HG02870 (cell line): ENCODE data around the gene FGF2.

Experiments
- ATAC-seq: cut with Tn5 transposase; IDR thresholded peaks from one replicate; pipeline ENCODE4 v1.9.1; 2021; ENCODE audit warnings: mild to moderate bottlenecking, moderate library complexity; ENCODE audit not compliant: unreplicated experiment

FGF2 gene

DNA sequence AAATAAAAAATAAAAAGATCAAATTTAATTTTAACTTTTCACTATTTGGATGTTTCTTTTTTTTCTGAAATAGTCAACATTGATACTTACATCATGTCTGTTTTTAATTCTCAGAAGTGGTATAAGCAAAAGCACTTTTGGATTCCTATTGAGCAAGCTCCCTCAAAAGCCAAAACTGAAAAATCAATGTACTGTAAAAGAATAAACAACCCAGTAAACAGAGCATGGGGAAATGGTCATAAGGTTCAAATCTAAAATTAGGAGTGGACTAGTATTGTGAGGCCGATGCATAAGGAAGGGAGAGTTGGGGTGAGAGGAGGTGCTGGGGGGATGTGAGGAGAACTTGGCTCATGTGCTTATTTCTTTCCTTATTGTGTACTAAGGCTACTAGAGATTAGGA is 57.9 kb downstream of the FGF2 start:
- ATAC-seq: no peak

DNA sequence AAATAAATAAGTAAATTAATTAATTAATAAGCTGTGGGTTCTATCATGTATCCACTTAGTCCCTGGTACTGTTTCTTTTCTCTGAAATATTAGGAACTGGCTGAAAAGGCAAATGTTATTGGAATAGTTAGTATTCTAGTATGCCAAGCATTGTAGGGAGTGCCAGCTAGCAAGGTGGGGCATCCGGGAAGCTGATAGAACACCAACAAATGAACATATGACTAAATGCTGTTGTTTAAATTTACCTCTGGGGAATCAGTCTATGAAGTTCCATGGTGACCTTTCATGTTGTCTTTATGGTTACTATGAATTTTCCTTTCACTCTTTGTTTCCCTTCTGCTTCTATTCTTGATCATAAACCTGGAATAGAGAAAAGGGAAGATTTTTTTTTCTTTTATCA is 63.1 kb downstream of the FGF2 start:
- no peak for ATAC-seq

DNA sequence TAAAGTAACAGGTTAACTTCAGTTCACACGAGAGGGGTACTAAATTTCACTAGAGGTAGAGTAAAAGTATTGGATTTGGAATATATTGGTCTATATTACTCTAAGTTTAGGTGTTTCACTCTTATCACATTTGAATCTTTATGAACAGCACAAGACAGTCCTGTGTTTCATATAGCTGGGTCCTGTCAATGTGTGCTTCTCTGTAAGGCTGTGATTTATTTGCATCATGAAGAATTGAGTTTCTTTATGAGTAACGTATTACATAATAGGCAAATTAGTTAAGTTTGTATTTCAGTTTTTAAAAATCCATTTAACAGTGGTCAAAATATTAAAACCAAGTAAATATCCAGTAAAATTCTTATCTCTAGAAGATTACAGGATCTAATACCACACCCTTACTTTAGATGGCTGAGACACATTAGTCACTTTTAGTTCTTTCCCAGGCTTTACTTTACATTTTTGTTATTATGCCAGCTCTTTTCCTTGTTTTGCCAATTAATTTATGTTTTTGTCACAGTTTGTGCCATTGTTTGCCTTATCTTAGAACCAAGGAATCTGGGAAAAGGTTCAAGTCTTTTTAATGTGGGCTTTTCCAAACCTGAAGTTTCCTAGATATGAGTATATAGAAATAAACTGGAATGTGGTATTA is 63.6 kb downstream of the FGF2 start:
- ATAC-seq: peak; percentile 68

DNA sequence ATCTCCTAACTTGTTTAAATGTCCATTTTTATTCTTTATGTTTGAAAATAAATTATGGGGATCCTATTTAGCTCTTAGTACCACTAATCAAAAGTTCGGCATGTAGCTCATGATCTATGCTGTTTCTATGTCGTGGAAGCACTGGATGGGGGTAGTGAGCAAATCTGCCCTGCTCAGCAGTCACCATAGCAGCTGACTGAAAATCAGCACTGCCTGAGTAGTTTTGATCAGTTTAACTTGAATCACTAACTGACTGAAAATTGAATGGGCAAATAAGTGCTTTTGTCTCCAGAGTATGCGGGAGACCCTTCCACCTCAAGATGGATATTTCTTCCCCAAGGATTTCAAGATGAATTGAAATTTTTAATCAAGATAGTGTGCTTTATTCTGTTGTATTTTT is 68.2 kb downstream of the FGF2 start:
- ATAC-seq: no peak

DNA sequence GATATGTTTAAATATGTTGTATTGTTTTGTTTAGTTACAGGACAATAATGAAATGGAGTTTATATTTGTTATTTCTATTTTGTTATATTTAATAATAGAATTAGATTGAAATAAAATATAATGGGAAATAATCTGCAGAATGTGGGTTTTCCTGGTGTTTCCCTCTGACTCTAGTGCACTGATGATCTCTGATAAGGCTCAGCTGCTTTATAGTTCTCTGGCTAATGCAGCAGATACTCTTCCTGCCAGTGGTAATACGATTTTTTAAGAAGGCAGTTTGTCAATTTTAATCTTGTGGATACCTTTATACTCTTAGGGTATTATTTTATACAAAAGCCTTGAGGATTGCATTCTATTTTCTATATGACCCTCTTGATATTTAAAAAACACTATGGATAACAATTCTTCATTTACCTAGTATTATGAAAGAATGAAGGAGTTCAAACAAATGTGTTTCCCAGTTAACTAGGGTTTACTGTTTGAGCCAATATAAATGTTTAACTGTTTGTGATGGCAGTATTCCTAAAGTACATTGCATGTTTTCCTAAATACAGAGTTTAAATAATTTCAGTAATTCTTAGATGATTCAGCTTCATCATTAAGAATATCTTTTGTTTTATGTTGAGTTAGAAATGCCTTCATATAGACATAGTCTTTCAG is 68.8 kb downstream of the FGF2 start:
- ATAC-seq: no peak

DNA sequence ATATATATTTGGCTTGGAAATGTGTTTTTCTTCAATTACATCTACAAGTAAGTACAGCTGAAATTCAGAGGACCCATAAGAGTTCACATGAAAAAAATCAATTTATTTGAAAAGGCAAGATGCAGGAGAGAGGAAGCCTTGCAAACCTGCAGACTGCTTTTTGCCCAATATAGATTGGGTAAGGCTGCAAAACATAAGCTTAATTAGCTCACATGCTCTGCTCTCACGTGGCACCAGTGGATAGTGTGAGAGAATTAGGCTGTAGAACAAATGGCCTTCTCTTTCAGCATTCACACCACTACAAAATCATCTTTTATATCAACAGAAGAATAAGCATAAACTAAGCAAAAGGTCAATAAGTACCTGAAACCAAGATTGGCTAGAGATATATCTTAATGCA is 69.6 kb downstream of the FGF2 start:
- ATAC-seq: no peak

DNA sequence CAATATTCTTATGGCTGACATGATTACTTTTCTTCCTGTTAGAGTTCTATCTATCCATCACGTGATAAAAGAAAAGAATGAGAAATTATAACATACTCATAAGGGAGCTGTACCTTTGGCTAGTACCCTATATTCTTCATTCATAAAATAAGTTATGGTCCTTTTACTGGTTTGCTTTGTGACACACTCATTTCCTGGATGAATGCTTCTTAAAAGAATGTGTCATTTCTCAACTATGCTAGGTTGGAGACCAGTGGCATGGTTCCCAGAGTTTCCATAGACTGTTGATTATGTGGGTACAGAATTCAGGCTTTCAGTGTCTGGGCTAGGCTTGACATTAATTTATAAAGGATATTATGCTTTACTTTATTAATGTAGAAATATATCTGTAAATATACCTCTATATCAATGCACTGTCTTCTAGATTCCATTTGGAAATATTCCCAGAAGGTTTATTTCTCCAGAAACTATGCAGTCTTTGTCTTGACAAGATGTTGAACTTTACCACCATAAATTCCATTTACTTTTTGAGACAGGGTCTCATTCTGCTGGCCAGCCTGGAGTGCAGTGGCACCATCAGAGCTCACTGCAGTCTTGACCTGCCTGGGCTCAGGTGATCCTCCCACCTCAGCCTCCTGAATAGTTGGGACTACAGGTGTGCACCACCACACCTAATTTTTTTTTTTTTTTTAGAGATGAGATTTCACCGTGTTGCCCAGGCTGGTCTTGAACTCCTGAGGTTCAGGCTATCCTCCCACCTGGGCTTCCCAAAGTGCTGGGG is 71.9 kb downstream of the FGF2 start:
- no peak for ATAC-seq

DNA sequence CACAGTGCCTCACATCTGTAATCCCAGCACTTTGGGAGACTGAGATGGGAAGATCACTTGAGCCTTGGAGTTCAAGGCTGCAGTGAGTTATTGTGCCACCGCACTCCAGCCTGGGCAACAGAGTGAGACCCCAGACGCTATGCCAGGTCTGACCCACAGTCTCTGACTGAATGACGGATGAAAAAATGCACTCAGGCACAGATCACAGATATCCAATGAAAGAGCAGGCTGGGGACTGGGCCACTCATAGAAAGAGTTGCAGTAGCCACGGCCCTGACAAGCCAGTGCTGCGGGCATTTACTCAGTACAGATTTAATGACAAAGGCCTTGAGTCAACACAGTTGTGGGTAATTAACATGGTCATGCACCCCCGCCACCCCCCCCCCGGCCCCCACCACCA is 73.1 kb downstream of the FGF2 start:
- ATAC-seq: no peak

DNA sequence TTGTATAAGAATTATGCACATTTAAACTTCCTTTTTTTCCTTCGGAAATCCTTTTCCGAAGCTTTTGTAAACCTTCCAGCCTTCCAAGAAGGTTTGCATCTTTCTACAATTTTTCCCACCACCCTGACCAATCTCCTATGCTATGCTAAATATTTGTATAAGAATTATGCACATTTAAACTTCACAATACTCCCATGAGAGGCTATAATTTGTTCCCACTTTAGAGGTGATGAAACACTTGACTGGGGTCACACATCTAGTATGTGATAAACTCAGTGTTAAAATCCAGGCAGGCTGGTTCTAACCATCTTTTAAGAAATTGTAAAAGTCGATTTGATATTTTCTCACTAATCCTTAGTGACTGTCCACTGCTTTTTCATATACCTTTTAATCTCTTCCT is 73.7 kb downstream of the FGF2 start:
- ATAC-seq: no peak

DNA sequence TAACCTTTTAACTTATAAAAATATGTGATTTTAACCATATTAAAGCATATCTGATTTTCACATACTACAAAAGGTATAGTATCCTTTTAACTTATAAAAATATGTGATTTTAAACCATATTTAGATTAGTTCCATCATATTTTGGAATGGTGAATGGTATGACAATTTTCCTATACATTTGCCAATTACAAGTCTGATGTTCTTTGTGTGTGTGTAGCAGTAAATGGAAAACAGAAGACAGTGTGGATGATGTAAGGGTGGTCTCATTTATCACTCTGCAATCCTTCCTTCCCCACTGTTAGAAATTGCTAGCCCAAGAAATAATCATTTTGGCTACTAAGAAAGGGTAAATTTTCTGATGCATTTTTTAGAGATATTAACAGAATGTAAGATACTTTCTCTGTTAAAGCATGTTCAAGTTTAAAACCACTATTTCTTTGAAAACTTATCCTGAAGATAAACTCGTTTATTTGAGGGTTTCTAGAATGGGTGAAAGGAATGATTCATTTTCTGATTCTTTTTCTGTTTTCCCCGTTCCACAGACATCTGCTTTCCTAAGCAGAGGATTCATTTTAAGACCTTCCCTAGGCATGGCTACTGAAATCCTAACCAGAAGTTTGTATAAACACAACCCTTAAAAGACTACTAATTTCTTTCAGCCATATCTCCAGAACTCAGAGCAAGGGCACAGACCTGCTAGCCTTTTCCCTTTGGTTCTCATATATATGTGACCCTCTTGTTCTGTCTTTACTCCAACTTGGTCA is 74.8 kb downstream of the FGF2 start:
- no peak for ATAC-seq

DNA sequence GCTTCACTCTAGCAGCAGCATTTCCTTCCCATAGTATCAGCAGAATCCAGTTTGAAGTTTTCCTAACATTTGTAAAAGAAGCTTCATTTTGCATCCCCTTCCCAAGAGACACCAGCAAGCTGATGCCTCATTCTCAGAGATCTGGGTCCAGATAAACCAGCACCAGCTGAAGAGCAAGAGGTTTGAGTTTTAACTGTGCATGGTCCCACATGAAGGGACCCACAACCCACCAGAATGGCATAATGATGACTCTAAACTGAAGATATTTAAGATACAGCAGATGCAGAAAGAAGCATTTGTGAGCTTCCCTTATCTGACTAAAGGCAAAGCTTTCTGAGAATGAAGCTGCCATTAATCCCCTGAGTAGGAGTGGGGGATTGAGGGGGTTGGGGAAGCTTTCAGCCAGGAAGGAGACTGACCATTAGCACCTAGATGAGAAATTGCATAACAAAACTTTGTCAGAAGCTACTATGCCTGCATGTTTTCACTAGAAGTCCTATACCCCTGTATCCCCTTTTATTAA is 77.2 kb downstream of the FGF2 start:
- no peak for ATAC-seq

DNA sequence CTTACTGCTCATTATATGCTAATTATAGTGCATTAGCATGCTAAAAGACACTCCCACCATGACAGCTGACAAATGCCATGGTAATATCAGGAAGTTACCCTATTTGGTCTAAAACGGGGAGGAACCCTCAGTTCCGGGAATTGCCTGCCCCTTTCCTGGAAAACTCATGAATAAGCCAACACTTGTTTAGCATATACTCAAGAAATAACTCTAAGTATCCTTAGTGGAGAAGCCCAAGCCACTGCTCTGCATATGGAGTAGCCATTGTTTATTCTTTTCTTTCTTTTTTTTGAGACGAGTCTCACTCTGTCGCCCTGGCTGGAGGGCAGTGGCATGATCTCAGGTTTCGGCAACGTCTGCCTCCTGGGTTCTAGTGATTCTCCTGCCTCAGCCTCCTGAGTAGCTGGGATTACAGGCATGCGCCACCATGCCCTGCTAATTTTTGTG is 80.3 kb downstream of the FGF2 start:
- ATAC-seq: no peak

DNA sequence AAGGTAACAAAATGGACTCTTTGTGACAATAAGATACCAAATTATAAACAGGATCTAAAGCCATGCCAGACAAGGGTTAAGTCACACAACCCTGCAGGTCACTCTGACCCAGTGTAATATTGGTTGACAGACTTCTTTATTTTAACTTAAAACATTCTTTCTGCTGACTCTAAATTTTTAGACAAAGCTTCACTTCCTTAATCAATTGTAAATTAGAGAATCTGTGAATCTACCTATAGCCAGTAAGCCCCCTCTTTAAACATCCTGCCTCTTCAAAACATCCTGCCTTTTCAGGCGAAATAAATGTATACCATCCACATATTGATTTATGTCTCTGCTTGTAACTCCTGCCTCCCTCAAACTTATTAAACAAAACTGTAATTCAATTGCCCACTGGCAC is 81.6 kb downstream of the FGF2 start:
- no peak for ATAC-seq

DNA sequence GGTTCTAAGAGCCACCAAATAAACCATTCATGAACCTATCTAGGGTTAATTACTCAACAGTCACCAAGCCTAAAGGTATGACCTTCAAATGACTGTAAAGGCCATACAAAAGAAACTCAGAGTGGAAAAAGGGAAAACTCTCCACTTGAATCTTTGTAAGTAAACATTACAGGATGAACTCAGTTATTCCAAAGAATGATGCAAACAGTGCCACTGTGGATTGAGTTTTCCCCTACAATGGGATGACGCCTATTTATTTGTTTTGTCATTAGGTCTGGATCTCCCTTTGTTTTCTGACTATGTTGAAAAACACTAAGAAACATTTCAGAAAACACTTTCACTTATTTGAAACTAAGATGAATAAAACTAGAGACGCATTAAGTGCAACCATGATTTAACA is 83.1 kb downstream of the FGF2 start:
- no peak for ATAC-seq

DNA sequence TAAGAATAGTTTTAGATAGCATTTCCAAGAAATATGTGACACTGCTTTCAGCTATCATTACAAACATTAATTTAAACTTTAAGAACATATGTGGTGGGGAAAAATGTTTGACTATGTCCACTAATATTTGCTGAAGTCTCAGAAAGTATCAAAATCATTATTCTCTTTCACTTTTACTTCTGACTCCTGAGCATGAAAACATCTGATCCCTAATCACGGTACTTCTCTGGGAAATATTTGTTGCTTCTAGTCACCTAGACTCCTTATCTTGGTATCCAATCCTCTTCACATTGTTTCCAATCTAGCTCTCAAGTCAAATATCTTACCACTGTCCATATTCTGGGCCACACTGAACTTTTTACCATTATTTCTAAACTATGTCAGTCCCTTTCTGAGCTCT is 85.0 kb downstream of the FGF2 start:
- no peak for ATAC-seq

DNA sequence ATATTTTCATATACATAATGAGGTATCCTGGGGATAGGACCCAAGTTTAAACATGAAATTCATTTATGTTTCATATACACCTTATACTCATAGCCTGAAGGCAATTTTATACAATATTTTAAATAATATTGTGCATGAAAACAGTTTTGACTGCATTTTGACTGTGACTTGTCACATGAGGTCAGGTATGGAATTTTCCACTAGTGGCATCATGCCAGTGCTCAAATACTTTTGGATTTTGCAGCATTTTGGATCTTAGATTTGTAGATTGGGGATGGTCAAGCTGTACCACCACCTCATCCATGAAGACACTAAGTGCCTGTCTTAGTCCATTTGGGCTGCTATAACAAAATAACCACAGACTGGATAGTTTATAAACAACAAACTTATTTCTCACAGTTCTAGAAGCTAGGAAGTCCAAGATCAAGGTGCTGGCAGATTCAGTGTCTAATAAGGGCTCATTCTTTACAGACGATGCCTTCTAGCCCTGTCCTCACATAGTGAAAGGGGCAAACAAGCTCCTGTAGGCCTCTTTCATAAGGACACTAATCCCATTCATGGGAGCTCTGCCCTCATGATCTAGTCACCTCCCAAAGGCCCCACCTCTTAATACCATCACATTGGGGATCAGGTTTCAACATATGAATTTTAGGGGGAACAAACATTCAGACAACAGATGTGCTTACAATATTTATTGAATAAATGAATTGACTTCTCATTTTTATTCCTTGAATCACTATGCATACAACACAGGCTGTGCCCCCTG is 86.4 kb downstream of the FGF2 start:
- ATAC-seq: no peak

DNA sequence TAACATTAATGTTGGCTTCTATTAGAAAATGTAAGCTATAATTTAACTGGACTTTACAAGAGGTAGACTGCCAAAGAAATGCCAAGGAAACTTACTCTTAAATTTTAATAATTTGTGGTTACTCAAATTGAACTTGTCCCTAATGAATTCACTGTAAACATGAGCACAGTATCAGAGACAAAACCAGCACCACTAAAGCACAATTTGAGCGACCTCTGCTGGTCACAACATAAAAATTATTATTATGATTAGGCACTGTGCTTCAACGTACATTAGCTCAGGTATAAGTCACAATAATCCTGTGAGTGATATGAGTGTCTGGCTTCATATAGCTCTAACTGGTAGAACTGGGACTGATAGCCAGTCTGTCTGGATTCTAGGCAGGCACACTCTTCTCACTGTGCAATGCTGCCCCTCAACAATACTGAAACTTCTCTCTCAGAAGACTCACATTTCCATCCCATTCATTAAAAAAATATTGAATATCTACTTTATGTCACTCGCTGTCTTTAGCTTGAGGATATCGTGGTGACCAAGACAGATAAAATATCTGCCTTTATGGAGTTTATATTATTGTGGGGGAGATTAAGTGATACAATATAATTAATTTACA is 87.8 kb downstream of the FGF2 start:
- ATAC-seq: peak; percentile 89

DNA sequence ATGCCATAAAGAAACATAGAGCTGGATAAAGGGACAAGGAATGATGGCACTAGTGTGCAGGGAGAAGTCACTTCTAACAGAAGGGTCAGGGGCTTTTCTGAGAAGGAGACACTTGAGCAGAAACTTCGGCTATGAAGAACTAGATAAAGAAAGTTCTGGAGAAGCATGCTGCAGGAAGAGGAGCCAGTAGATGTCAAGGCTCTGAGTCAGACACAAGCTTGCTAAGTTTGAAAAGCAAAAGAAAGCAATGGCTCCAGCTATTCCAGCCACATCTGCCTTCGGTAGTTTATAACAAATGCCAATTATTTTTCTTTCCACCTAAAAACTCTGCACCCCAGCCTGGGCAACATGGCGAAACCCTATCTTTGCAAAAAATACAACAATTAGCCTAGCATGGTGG is 88.3 kb downstream of the FGF2 start:
- no peak for ATAC-seq

DNA sequence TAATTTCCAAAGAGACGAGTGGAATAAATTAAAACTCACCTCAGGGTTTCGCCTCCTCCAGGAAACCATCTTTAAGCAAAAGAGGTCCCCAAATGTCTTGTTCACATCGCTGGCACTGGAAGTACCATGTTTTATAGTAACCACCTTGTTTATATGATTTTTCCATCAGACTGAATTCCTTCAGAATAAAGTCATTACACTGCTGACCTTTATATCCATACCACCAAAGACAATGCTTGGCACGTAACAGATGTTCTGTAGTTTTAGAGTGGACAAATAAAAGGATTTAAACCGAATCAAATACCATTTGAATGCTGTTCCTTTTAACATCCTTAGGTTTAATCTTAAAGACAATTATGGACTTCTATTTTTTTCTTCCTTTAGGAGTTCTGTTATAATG is 91.1 kb downstream of the FGF2 start:
- no peak for ATAC-seq

DNA sequence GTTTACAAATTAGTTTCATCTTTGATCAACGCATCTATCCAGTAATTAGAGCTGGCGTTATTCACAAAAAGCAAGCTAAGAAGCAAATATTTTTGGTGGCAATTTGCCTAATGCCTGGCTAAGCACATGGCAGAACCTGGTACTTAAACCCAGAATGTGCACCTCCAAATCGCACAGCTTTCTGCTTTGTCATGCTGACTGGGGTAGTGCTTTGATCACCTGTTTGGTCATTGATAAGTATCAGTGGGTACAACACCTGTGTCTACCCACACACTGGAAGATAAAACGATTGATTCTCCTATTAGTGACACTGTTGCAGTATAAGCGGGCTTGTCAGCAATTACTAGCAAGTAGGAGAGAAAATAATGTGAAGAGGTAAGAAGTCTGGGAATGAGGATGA is 93.8 kb downstream of the FGF2 start:
- no peak for ATAC-seq
